Naive thymus-derived CD4-positive, alpha-beta T cell (primary cell): ENCODE data around the gene BAHD1. TPM values are rescaled to one million over a fixed set of nuclear protein-coding genes. Genes with fewer than 3 reads are reported as not detected.

Experiments
- ATAC-seq: fragments of 150-1000 bp; cut with Tn5 transposase; 2 replicates; pipeline ENCODE4 v1.10.0; 2021; ENCODE audit warnings: mild to moderate bottlenecking, moderate library complexity
- CTCF ChIA-PET: fragments of 350-600 bp; sonication (Branson Sonifier 250); formaldehyde crosslinking; loops from one replicate; lab custom pipeline; 2021; ENCODE audit warnings: antibody characterized with exemption; lab: Charles Lee
- POLR2A ChIA-PET: fragments of 350-600 bp; sonication (Branson Sonifier 250); formaldehyde crosslinking; loops from one replicate; lab custom pipeline; 2021; ENCODE audit warnings: antibody characterized with exemption, inconsistent platforms; lab: Charles Lee
- DNase-seq, 9 donors: peaks; one replicate each; pipeline versions ENCODE4 v3.0.0 to v3.0.0-alpha.2; 2020 to 2022; ENCODE audit warnings: mixed read lengths in 1 of 9
- H3K27ac ChIP-seq: one replicate; pipeline ENCODE4 v1.7.0; 2013; ENCODE audit warnings: mild to moderate bottlenecking, low read depth, low read length, moderate library complexity
- H3K27me3 ChIP-seq, 2 donors: one replicate each; pipeline ENCODE4 v1.7.0; 2013; ENCODE audit warnings: low read length in 2 of 2, mild to moderate bottlenecking in 2 of 2, moderate library complexity in 2 of 2; ENCODE audit not compliant: control insufficient read depth in 2 of 2, insufficient read depth in 2 of 2
- H3K36me3 ChIP-seq, 3 experiments: 1 replicate in 2 of 3; 2 replicates in 1 of 3; pipeline ENCODE4 v1.7.0; 2013; ENCODE audit warnings: low read length in 3 of 3, mild to moderate bottlenecking in 3 of 3, moderate library complexity in 1 of 3; ENCODE audit not compliant: insufficient read depth in 3 of 3, control insufficient read depth in 2 of 3
- H3K4me1 ChIP-seq, 2 donors: one replicate each; pipeline ENCODE4 v1.7.0; 2013; ENCODE audit warnings: low read length in 2 of 2, mild to moderate bottlenecking in 2 of 2, moderate library complexity in 1 of 2; ENCODE audit not compliant: control insufficient read depth in 2 of 2, insufficient read depth in 2 of 2
- H3K4me3 ChIP-seq: 2 replicates; pipeline ENCODE4 v1.7.0; 2013; ENCODE audit warnings: mild to moderate bottlenecking, low read length
- H3K9me3 ChIP-seq, 3 experiments: 1 replicate in 2 of 3; 2 replicates in 1 of 3; pipeline ENCODE4 v1.7.0; 2013; ENCODE audit warnings: low read length in 3 of 3; ENCODE audit not compliant: control insufficient read depth in 2 of 3
- H3K27ac Mint-ChIP-seq, 9 donors: one replicate each; pipeline ENCODE4 v1.8.0; 2020 to 2022; ENCODE audit warnings: mixed read lengths in 9 of 9, mild to moderate bottlenecking in 8 of 9, moderate library complexity in 5 of 9, inconsistent platforms in 2 of 9
- H3K27me3 Mint-ChIP-seq, 5 donors: one replicate each; pipeline ENCODE4 v1.8.0; 2021 to 2022; ENCODE audit warnings: mixed read lengths in 5 of 5, mild to moderate bottlenecking in 1 of 5
- H3K36me3 Mint-ChIP-seq, 5 donors: one replicate each; pipeline ENCODE4 v1.8.0; 2020 to 2022; ENCODE audit warnings: mixed read lengths in 5 of 5, mild to moderate bottlenecking in 3 of 5, inconsistent platforms in 1 of 5
- H3K4me1 Mint-ChIP-seq, 7 donors: one replicate each; pipeline ENCODE4 v1.8.0; 2020 to 2022; ENCODE audit warnings: mixed read lengths in 7 of 7, mild to moderate bottlenecking in 3 of 7, inconsistent platforms in 1 of 7
- H3K4me3 Mint-ChIP-seq, 10 donors: one replicate each; pipeline ENCODE4 v1.8.0; 2020 to 2022; ENCODE audit warnings: mild to moderate bottlenecking in 10 of 10, mixed read lengths in 10 of 10, moderate library complexity in 6 of 10, inconsistent platforms in 2 of 10
- H3K9me3 Mint-ChIP-seq, 11 donors: one replicate each; pipeline ENCODE4 v1.8.0; 2020 to 2022; ENCODE audit warnings: mixed read lengths in 11 of 11, mild to moderate bottlenecking in 4 of 11, inconsistent platforms in 1 of 11, moderate library complexity in 1 of 11
- intact Hi-C, 2 donors: fragments of 100-400 bp; cut with micrococcal nuclease; formaldehyde crosslinking; loops; one replicate each; pipeline ENCODE4 v1.15.1; 2023
- polyA plus RNA-seq, 2 donors: library from polyadenylated mRNA; unstranded; fragments of 300-500 nt; fragmentation: Illumina TruSeq; gene quantifications; one replicate each; pipeline ENCODE4 v1.2.3, GENCODE V29; 2021
- total RNA-seq, 6 experiments: library from RNA in 5 of 6; stranded (reverse) in 5 of 6; gene quantifications; 1 replicate in 5 of 6; 2 replicates in 1 of 6; pipeline ENCODE4 v1.2.3 and lab custom pipeline; 2021 to 2026

BAHD1 gene
- total and polyA plus RNA-seq, 7 experiments from 2014 or later = 2.2 to 48.8 (median 29.6) TPM

DNA sequence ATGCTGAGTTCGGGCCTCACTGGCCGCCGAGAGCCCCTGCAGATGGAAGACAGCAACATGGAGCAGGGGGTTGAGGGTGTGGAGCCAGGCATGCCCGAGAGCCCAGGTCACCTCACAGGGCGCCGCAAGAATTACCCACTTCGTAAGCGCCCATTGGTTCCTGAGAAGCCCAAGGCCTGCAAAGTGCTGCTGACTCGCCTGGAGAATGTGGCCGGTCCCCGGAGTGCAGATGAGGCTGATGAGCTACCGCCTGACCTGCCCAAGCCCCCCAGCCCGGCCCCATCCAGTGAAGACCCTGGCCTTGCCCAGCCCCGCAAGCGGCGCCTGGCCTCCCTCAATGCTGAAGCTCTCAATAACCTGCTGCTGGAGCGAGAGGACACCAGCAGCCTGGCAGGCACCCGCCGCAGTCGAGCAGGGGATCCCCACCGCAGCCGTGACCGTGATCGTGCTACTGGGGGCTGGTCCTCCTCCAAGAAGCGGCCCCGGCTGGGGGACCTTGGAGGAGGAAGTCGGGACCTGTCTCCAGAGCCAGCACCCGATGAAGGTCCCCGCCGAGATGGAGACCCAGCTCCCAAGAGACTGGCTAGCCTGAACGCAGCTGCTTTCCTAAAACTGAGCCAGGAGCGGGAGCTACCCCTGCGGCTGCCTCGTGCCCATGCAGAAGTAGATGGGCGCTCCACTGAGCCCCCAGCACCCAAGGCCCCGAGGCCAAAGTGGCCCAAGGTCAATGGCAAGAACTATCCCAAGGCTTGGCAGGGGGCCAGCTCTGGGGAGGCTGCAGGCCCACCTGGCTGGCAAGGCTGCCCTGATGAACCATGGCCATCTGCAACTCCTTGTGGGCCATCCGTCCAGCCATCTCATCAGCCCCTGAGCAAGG lies 18.0 kb downstream of the BAHD1 start:
- DNase-seq (no peak), ATAC-seq (no peak)
- intact Hi-C loops = no loop called here
- H3K4me1 Mint-ChIP-seq = peaks cover 33 to 50% (median 43%) of the 10 kb centered on the region in 7 donors
- Histone ChIP-seq H3K4me1 (peaks cover 20 to 43% of the 10 kb centered on the region in 2 donors), H3K9me3 (no peaks in the 10 kb centered on the region), H3K27me3 (no peaks in the 10 kb centered on the region), H3K4me3 (no peak overlapping the region), H3K27ac (no peak overlapping the region), H3K36me3 (peaks cover 0 to 51% (median 4%) of the 10 kb centered on the region in 3 experiments)
- ChIA-PET CTCF (interaction anchor here (0.6 kb wide), 1 partner anchor 9 kb away, joined by 3 read pairs; no protein-coding TSS in a partner anchor), POLR2A (interaction anchor here (1.0 kb wide), 1 partner anchor 8 kb away, joined by 4 read pairs; no protein-coding TSS in a partner anchor)
- H3K9me3 Mint-ChIP-seq = no peaks in the 10 kb centered on the region
- H3K27me3 Mint-ChIP-seq = no peaks in the 10 kb centered on the region
- H3K27ac Mint-ChIP-seq = no peak overlapping the region
- H3K36me3 Mint-ChIP-seq = peaks cover 0 to 4% (median 0%) of the 10 kb centered on the region in 5 donors
- H3K4me3 Mint-ChIP-seq = no peak overlapping the region

DNA sequence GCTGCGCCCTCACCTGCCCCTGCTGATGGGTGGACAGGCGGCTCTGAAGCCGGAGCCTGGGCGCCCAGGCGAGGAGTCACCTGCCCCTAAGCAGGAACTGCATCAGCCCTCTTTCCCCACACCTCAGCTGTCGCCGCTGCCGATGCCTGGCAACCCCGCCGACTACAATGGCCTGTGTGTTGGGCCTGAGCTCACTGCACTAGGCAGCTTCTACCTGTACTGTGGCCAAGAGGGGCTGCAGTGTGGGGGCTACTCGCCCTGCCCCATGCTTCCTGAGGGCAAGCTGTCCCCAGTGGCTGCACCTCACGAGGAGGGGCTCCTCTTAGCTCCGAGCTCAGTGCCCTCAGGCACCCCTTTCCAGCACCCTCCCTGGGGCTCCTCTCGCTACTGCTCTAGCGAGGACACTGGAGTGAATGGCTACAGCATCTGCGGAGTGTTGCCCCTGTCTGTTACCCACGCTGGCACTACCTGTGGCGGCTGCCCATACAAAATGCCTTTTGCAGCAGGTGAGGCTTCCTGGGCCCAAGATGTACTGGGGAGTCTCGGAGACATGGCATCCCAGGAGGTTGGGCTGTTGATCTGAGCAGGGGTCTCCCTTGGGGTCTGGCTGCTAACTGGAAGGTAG lies 18.8 kb downstream of the BAHD1 start:
- CTCF ChIA-PET = no interaction called here
- Mint-ChIP-seq H3K27me3 (no peaks in the 10 kb centered on the region), H3K9me3 (no peaks in the 10 kb centered on the region), H3K27ac (peak overlapping the region in 1 of 9 donors; percentile 24), H3K36me3 (peaks cover 0 to 9% (median 0%) of the 10 kb centered on the region in 5 donors), H3K4me1 (peaks cover 25 to 43% (median 36%) of the 10 kb centered on the region in 7 donors), H3K4me3 (no peak overlapping the region)
- DNase-seq (no peak), ATAC-seq (no peak)
- peaks cover 0 to 58% (median 5%) of the 10 kb centered on the region in 3 experiments for H3K36me3 ChIP-seq
- H3K9me3 ChIP-seq = no peaks in the 10 kb centered on the region
- no peaks in the 10 kb centered on the region for H3K27me3 ChIP-seq
- H3K4me3 ChIP-seq = no peak overlapping the region
- H3K27ac ChIP-seq = no peak overlapping the region
- peaks cover 13 to 38% of the 10 kb centered on the region in 2 donors for H3K4me1 ChIP-seq
- POLR2A ChIA-PET = interaction anchor here (0.7 to 1.0 kb wide), 3 partner anchors 9 to 17 kb away, joined by 3 to 4 read pairs (median 4); no protein-coding TSS in a partner anchor
- intact Hi-C loops = loop anchor here in 1 of 2 donors (10.0 kb wide), 1 partner anchor 345 kb away; the partner anchor contains the start of genes DNAJC17 and ZFYVE19

DNA sequence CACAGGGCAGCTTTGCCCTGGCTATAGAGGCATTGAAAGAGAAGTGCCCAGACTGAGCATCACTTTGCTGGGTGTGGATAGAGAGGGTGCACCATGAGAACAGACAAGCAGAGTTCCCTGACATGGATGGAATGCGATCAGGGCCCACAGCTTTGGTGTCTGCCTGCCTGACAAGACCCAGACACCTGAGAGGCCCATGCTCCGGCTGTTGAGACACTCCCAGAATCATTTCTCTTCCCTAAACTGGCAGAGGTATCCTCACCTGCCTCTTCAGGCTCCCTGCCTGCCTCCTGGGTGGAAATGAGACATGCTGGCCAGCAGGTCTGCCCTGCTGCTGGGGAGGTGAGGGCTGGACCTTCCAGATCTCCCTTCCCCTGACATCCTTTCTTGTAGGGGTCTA lies 19.7 kb downstream of the BAHD1 start:
- Mint-ChIP-seq H3K4me1 (peaks cover 17 to 36% (median 27%) of the 10 kb centered on the region in 7 donors), H3K27me3 (no peaks in the 10 kb centered on the region), H3K27ac (peak overlapping the region in 3 of 9 donors; percentile 39 to 64 (median 51)), H3K4me3 (no peak overlapping the region), H3K36me3 (peaks cover 0 to 13% (median 0%) of the 10 kb centered on the region in 5 donors), H3K9me3 (no peaks in the 10 kb centered on the region)
- CTCF ChIA-PET = no interaction called here
- no peak for DNase-seq
- Histone ChIP-seq H3K36me3 (peaks cover 0 to 67% (median 12%) of the 10 kb centered on the region in 3 experiments), H3K27ac (no peak overlapping the region), H3K4me1 (peaks cover 4 to 29% of the 10 kb centered on the region in 2 donors), H3K4me3 (no peak overlapping the region), H3K27me3 (no peaks in the 10 kb centered on the region), H3K9me3 (no peaks in the 10 kb centered on the region)
- no peak for ATAC-seq
- POLR2A ChIA-PET = interaction anchor here (0.7 to 1.0 kb wide), 2 partner anchors 10 to 18 kb away, joined by 3 to 4 read pairs; no protein-coding TSS in a partner anchor
- intact Hi-C loops = loop anchor here in 1 of 2 donors (10.0 kb wide), 1 partner anchor 344 kb away; the partner anchor contains the start of genes DNAJC17 and ZFYVE19

DNA sequence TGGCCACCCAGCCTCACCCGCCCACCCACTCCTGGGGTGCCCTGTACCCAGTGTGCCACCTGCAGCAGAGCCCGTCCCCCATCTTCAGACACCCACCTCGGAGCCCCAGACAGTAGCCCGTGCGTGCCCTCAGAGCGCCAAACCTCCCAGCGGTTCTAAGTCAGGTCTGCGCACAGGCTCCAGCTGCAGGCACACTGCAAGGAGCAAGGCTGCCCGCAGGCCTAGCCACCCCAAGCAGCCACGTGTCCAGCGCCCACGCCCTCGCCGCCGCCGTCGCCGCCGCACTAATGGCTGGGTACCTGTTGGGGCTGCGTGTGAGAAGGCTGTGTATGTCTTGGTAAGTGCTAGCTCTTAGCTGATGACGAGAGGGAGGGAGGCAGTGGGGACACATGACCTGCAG lies 21.2 kb downstream of the BAHD1 start:
- intact Hi-C loops = loop anchor here in 1 of 2 donors (10.0 kb wide), 1 partner anchor 343 kb away; the partner anchor contains the start of genes DNAJC17 and ZFYVE19
- Histone ChIP-seq H3K9me3 (no peaks in the 10 kb centered on the region), H3K27ac (no peak overlapping the region), H3K4me3 (no peak overlapping the region), H3K4me1 (peaks cover 0 to 19% of the 10 kb centered on the region in 2 donors), H3K27me3 (no peaks in the 10 kb centered on the region), H3K36me3 (peaks cover 0 to 82% (median 19%) of the 10 kb centered on the region in 3 experiments)
- peaks cover 13 to 32% (median 23%) of the 10 kb centered on the region in 7 donors for H3K4me1 Mint-ChIP-seq
- H3K4me3 Mint-ChIP-seq = no peak overlapping the region
- no peaks in the 10 kb centered on the region for H3K27me3 Mint-ChIP-seq
- H3K27ac Mint-ChIP-seq = peak overlapping the region in 1 of 9 donors; percentile 14
- no peaks in the 10 kb centered on the region for H3K9me3 Mint-ChIP-seq
- POLR2A ChIA-PET = interaction anchor here (3.3 kb wide), 1 partner anchor 9 kb away, joined by 17 read pairs; no protein-coding TSS in a partner anchor
- peaks cover 0 to 22% (median 0%) of the 10 kb centered on the region in 5 donors for H3K36me3 Mint-ChIP-seq
- CTCF ChIA-PET = no interaction called here
- DNase-seq = no peak
- ATAC-seq = no peak

DNA sequence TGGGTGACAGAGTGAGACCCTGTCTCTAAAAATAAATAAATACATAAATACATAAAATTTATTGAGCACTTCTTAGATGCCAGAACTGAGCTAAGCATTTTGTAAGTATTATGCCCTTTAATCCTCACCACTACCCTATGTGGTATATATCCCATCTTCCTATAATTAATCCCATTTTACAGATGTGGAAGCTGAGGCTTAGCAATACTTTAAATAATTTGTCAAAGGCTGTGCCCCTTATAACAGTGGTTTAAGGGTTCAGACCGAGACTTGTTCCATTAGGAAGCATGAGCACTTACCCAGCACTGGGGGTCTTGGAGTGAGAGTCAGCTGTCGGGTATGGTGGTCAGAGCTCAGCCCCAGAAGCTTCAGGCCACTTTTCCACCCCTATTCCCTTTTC lies 22.5 kb downstream of the BAHD1 start:
- H3K4me3 Mint-ChIP-seq = no peak overlapping the region
- peaks cover 0 to 22% (median 0%) of the 10 kb centered on the region in 5 donors for H3K36me3 Mint-ChIP-seq
- Histone ChIP-seq H3K36me3 (peaks cover 0 to 79% (median 19%) of the 10 kb centered on the region in 3 experiments), H3K27ac (no peak overlapping the region), H3K4me1 (peaks cover 0 to 17% of the 10 kb centered on the region in 2 donors), H3K27me3 (no peaks in the 10 kb centered on the region), H3K9me3 (no peaks in the 10 kb centered on the region), H3K4me3 (no peak overlapping the region)
- DNase-seq (no peak), ATAC-seq (no peak)
- CTCF ChIA-PET = interaction anchor here (0.8 to 1.2 kb wide), 3 partner anchors 9 to 189 kb away, joined by 3 to 4 read pairs (median 4); no protein-coding TSS in a partner anchor
- H3K9me3 Mint-ChIP-seq = no peaks in the 10 kb centered on the region
- intact Hi-C loops = loop anchor here in 1 of 2 donors (10.0 kb wide), 1 partner anchor 342 kb away; the partner anchor contains the start of genes DNAJC17 and ZFYVE19
- POLR2A ChIA-PET = interaction anchor here (1.1 to 3.3 kb wide), 2 partner anchors 10 to 13 kb away, joined by 4 to 17 read pairs; no protein-coding TSS in a partner anchor
- H3K27ac Mint-ChIP-seq = no peak overlapping the region
- peaks cover 9 to 29% (median 17%) of the 10 kb centered on the region in 7 donors for H3K4me1 Mint-ChIP-seq
- H3K27me3 Mint-ChIP-seq = no peaks in the 10 kb centered on the region
